Subcutaneous abdominal adipose tissue (tissue), 5 donors: Measurements from ENCODE around the gene DMXL2.
"Not testable (repeated sequence)": the region's sequence is repeated elsewhere in the genome, so short reads cannot be mapped to it uniquely, and the experiment has no call there.

Source experiments
- H3K27ac ChIP-seq: one replicate; pipeline ENCODE4 v1.7.0; 2013; ENCODE audit warnings: low read depth, mild to moderate bottlenecking, inconsistent platforms, low read length, moderate library complexity
- H3K27me3 ChIP-seq, 5 donors: one replicate each; pipeline ENCODE4 v1.7.0; 2013; ENCODE audit warnings: low read length in 5 of 5, inconsistent platforms in 1 of 5; ENCODE audit not compliant: control insufficient read depth in 5 of 5, insufficient read depth in 4 of 5
- H3K36me3 ChIP-seq, 5 donors: one replicate each; pipeline ENCODE4 v1.7.0; 2013; ENCODE audit warnings: low read length in 5 of 5; ENCODE audit not compliant: control insufficient read depth in 5 of 5, insufficient read depth in 5 of 5
- H3K4me1 ChIP-seq, 5 donors: one replicate each; pipeline ENCODE4 v1.7.0; 2013; ENCODE audit warnings: low read length in 5 of 5, mild to moderate bottlenecking in 3 of 5, moderate library complexity in 1 of 5; ENCODE audit not compliant: control insufficient read depth in 5 of 5, insufficient read depth in 5 of 5
- H3K4me3 ChIP-seq, 5 donors: one replicate each; pipeline ENCODE4 v1.7.0; 2013; ENCODE audit warnings: low read length in 5 of 5, low read depth in 1 of 5
- H3K9ac ChIP-seq, 5 donors: one replicate each; pipeline ENCODE4 v1.7.0; 2013; ENCODE audit warnings: low read length in 5 of 5, mild to moderate bottlenecking in 4 of 5, moderate library complexity in 3 of 5
- H3K9me3 ChIP-seq, 5 donors: one replicate each; pipeline ENCODE4 v1.7.0; 2013; ENCODE audit warnings: low read length in 5 of 5; ENCODE audit not compliant: control insufficient read depth in 5 of 5
- donor health status: healthy.
- donor health status: healthy.
- donor health status: healthy.
- donor health status: healthy.
- donor health status: healthy.

The DMXL2 gene

DNA sequence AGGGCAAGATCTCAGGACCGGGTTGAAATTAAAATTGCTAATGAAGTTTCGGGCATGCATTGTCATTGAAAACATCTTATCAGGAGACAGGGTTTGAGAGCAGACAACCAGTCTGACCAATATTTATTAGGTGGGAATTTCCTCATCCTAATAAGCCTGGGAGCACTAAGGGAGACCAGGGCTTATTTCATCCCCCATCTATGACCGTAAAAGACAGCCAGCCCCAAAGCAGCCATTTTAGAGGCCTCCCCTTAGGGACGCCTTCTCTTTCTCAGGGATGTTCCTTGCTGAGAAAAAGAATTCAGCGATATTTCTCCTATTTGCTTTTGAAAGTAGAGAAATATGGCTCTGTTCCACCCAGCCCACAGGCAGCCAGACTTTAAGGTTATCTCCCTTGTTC is 9.9 kb downstream of the DMXL2 start:
- not testable (repeated sequence) for H3K9ac ChIP-seq, H3K9me3 ChIP-seq, H3K4me3 ChIP-seq, H3K4me1 ChIP-seq, H3K36me3 ChIP-seq, H3K27ac ChIP-seq, H3K27me3 ChIP-seq

DNA sequence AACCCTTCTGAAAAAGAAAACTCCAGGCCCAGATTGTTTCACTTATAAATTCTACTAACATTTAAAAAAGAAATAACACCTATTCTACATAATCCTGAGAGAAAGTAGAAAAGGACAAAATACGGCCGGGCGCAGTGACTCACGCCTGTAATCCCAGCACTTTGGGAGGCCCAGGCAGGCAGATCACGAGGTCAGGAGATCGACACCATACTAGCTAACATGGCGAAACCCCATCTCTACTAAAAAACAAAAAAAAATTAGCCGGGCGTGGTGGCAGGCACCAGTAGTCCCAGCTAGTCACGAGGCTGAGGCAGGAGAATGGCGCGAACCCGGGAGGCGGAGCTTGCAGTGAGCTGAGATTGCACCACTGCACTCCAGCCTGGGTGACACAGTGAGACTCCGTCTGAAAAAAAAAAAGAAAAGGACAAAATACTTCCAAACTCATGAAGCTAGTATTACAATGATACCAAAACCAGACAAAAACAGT is 19.1 kb downstream of the DMXL2 start:
- not testable (repeated sequence) for H3K9me3 ChIP-seq, H3K4me3 ChIP-seq, H3K27ac ChIP-seq, H3K36me3 ChIP-seq, H3K4me1 ChIP-seq, H3K27me3 ChIP-seq, H3K9ac ChIP-seq

DNA sequence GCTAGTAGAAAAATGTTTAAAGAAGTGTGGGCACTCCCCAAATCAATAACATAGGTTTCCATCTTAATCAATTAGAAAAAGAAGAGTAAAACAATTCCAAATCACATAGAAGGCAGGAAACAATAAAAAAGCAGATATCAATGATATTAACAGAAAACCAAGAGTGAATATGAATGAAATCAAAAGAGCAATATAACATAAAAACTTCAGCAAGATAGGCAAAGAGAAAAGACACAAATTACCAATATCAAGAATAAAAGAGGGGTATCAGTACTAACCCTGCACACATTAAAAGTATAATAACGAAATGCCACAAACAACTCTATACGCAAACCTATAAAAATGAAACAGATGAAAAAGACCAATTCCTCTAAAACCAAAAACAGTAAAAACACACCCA is 19.6 kb downstream of the DMXL2 start:
- Histone ChIP-seq H3K9ac (no peak overlapping the region), H3K4me1 (no peaks in the 10 kb centered on the region), H3K9me3 (no peaks in the 10 kb centered on the region), H3K27ac (no peak overlapping the region), H3K27me3 (no peaks in the 10 kb centered on the region), H3K36me3 (no peaks in the 10 kb centered on the region), H3K4me3 (no peak overlapping the region)

- no peaks in the 10 kb centered on the region for H3K36me3 ChIP-seq
- H3K4me1 ChIP-seq: no peaks in the 10 kb centered on the region
- H3K9ac ChIP-seq: no peak overlapping the region
- no peak overlapping the region for H3K4me3 ChIP-seq
- no peaks in the 10 kb centered on the region for H3K9me3 ChIP-seq
- no peak overlapping the region for H3K27ac ChIP-seq
- no peaks in the 10 kb centered on the region for H3K27me3 ChIP-seq
Measured at GRCh38 chr15:51602484-51602883, 20.1 kb downstream of the DMXL2 start.

DNA sequence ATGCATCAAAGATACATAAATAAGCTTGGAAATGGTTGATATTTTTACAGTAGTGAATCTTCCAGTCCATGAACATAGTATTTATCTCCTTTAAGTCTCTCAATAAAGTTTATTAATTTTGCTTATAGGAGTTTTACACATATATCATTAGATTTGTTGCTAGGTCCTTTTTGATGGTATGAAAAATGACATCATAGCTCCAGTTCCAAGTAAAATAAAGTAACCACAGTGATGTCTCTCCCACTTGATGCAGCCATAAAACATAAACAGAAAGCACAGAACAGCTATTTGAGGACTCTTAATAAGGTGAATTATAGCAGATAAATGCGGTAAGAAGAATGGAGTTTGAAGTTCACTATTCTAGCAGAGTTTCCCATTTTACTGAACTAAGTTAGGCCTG is 20.8 kb downstream of the DMXL2 start:
- Histone ChIP-seq H3K9ac (no peak overlapping the region), H3K27me3 (no peaks in the 10 kb centered on the region), H3K9me3 (no peaks in the 10 kb centered on the region), H3K4me3 (no peak overlapping the region), H3K36me3 (no peaks in the 10 kb centered on the region), H3K27ac (no peak overlapping the region), H3K4me1 (no peaks in the 10 kb centered on the region)

DNA sequence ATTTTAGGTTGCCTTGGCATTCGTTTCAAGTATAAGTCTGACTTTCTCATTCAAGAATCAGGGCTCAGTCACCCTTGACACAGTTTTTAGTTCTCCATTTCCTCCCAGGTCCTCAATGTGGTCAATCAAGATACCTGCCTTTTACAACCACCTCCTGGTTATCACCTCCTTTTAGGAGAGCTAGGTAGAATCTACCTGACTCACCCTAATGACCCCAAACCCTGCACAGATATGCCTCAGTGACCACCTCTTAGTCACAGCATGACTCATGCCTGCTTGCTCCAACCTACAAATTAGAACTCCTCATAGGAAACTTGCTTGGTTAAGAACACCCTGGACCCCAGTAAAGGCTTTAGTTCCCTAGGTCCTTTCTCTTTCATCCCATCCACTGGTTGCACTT is 22.5 kb downstream of the DMXL2 start:
- no peak overlapping the region for H3K27ac ChIP-seq
- no peak overlapping the region for H3K9ac ChIP-seq
- H3K9me3 ChIP-seq: no peaks in the 10 kb centered on the region
- no peaks in the 10 kb centered on the region for H3K4me1 ChIP-seq
- H3K27me3 ChIP-seq: no peaks in the 10 kb centered on the region
- H3K4me3 ChIP-seq: no peak overlapping the region
- H3K36me3 ChIP-seq: no peaks in the 10 kb centered on the region

- H3K4me3 ChIP-seq: no peak overlapping the region
Measured at GRCh38 chr15:51589881-51590568, 32.5 kb downstream of the DMXL2 start.

GRCh38 chr15:51588966-51589365 is 33.6 kb downstream of the DMXL2 start:
- H3K4me3 ChIP-seq: no peak overlapping the region

More at GRCh38 chr15:51589881-51590568, 32.5 kb downstream of the DMXL2 start:
- Histone ChIP-seq H3K27ac (no peak overlapping the region), H3K9me3 (peaks cover 0 to 6% (median 0%) of the 10 kb centered on the region in 5 donors), H3K27me3 (no peaks in the 10 kb centered on the region), H3K36me3 (no peaks in the 10 kb centered on the region), H3K4me1 (peaks cover 0 to 12% (median 4%) of the 10 kb centered on the region in 5 donors), H3K9ac (no peak overlapping the region)

GRCh38 chr15:51585986-51586385 is 36.6 kb downstream of the DMXL2 start:
- no peak overlapping the region for H3K9ac ChIP-seq
- H3K27ac ChIP-seq: no peak overlapping the region
- H3K27me3 ChIP-seq: no peaks in the 10 kb centered on the region
- no peaks in the 10 kb centered on the region for H3K36me3 ChIP-seq
- no peak overlapping the region for H3K4me3 ChIP-seq
- peaks cover 0 to 12% (median 4%) of the 10 kb centered on the region in 5 donors for H3K4me1 ChIP-seq
- H3K9me3 ChIP-seq: peaks cover 0 to 7% (median 0%) of the 10 kb centered on the region in 5 donors

More at GRCh38 chr15:51588966-51589365, 33.6 kb downstream of the DMXL2 start:
- Histone ChIP-seq H3K36me3 (no peaks in the 10 kb centered on the region), H3K9me3 (peaks cover 0 to 6% (median 0%) of the 10 kb centered on the region in 5 donors), H3K27ac (no peak overlapping the region), H3K9ac (no peak overlapping the region), H3K27me3 (no peaks in the 10 kb centered on the region), H3K4me1 (peaks cover 0 to 12% (median 4%) of the 10 kb centered on the region in 5 donors)

DNA sequence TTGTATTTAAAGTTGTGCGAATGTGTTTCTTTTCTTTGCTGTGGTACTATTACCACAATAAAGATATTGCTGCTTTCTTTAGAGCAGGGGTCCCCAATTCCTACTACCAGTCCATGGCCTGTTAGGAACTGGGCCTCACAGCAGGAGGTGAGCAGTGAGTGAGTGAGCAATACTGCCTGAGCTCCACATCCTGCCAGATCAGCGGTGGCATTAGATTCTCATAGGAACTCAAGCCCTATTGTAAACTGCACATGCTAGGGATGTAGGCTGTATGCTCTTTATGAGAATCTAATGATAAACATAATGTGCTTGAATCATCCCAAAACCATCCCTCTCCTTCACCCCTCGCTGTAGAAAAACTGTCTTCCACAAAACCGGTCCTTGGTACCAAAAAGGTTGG is 41.6 kb downstream of the DMXL2 start:
- peaks cover 0 to 22% (median 18%) of the 10 kb centered on the region in 5 donors for H3K4me1 ChIP-seq
- peaks cover 0 to 6% (median 0%) of the 10 kb centered on the region in 5 donors for H3K9me3 ChIP-seq
- no peak overlapping the region for H3K4me3 ChIP-seq
- no peaks in the 10 kb centered on the region for H3K27me3 ChIP-seq
- H3K9ac ChIP-seq: no peak overlapping the region
- H3K36me3 ChIP-seq: no peaks in the 10 kb centered on the region
- H3K27ac ChIP-seq: no peak overlapping the region
